Femur (tissue), 1 donor: ENCODE results near the gene MTOR.
"Not testable (repeated sequence)": the region's sequence is repeated elsewhere in the genome, so short reads cannot be mapped to it uniquely, and the experiment has no call there.

Source experiments
- DNase-seq: peaks from one replicate; pipeline ENCODE4 v3.0.0-alpha.2; 2017

Gene MTOR

DNA sequence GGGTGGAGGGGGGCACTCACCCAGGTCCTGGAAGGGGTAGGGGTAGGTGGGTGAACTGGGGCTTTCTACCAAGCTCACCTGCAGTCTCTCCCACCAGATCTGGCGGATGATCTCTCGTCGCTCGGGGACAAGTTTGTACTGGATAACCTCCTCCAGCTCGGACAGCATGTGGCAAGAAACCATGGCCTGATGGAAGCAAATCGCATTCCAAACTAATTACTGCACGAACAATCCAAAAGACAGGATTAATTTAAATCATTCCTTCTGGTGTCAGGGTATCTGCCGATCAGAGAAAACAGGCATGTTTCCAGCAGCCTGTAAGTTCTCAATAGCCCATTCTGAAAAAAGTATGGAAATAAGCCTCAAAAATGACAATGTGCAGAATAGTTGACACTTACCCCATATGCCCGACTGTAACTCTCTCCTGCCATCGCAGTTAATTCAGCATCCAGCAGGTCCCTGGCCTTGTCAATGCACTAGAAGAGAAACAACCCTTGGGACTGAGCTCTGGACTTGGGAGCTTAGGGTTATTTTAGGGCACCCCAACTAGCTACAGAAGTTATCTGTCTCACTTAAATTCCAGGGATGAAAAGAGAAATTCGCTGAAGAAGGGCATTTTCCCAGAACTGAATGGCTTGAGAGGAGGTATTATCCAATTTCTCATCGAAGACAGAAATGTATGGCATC is 117.6 kb downstream of the MTOR start:
- DNase-seq, result no peak

DNA sequence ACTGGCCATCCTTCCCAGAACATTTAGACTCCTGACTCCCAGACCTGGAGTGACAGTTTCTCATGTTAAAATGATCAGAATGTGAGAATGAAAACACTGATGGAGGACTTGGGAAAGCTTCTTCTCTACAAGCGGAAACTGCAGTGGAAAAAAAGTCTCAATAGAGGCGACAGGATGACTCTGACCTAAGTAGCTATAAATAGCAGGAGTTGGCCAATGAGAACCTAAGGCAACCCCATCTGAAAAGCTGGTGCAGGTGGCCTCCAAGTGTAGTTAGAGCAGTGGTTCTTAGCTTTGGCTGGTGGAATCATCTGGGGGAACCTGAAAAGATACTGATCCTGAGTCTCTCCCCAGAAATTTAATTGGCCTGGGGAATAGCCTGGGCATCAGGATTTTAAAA is 118.4 kb downstream of the MTOR start:
- DNase-seq, result no peak

GRCh38 chr1:11143401-11143800 is 119.0 kb downstream of the MTOR start:
- DNase-seq, result no peak

- DNase-seq, result peak; percentile 51
Observed at GRCh38 chr1:11142618-11143391, 119.5 kb downstream of the MTOR start.

DNA sequence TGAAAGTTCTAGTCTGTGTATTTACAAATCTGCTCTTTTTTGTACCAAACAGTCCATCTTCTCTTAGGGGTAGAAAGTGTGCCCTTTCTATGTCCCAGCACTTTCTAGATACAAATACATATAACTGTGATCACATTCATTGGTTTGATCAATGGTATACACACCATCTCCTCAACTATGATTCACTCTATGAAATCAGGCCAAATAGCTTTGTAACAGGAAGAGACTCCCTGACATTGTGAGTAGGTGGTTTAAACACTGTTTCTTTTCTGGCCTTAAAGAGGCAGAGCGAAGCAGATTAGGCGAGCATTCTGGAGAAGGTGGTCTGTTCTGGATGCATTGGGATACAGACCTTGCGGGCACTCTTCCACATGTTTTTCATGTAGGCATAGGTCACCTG is 123.4 kb downstream of the MTOR start:
- DNase-seq, result no peak

DNA sequence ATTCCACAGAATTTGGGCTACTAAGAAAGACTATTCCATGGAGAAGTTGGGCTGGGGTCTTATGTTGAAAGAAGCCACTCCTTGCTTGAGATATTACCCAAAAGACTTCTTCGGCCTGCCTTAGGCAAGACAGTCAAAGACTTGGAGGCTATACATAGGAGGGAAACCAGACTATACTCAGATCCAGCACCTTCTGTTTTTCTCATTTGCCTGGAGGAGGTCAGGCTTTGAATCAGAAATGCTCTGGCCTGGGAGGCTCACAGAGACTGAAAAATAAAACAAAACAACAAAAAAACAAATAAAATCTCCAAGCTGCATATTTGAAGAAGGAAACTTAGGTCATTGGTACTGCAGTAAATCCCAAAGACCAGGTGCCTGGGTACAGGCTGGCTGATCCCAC is 124.3 kb downstream of the MTOR start:
- no peak for DNase-seq

- no peak for DNase-seq
Observed at GRCh38 chr1:11134898-11135266, 127.5 kb downstream of the MTOR start.

DNA sequence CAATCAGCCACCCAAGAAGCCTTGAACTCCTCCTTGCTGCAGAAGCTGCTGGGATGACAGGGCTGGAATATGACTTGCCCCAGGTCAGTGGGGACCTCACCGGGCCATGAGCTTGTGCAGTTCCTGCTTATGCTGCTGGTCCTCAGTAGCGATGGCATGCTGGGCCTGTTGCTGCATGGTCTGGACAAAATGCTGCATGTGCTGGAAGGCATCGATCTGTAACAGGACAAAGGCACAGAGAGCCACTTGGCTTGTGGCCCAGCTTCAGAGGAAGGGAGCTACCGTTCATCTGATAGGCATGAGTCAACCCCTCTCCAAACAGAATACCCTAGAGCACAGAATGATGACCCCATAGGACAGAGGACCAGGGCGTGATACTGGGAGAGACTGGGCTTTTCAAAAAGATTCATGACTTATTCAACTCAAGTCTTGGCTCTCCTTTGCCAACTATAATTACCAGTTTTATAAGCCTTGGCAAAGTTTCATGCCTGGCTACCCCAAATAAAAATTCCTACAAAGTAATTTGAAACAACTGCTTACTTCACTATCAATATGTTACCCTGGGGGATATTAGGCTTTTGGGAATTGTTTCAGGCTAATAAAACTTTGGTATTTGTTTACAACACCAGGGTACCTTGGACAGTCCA is 128.0 kb downstream of the MTOR start:
- DNase-seq, result no peak

- no peak for DNase-seq
Observed at GRCh38 chr1:11132563-11133293, 129.6 kb downstream of the MTOR start.

DNA sequence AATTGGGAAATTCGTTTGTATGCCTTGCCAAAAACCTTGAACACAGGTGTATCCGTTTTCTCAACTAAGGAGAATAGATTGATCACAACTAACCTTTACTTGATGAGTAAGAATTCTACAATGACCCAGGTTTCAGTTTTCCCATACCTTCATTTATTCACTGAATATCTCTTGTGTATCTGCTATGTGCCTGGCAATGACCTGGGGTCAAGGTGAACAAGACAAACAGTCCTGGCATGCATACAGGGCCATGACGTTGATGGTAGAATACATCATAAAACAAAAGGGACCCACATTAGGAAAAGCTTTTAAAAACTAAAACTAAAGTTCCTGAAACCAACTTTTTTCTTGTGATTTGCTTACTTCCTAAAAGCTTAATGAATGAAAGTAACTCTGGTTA is 130.5 kb downstream of the MTOR start:
- no peak for DNase-seq

DNA sequence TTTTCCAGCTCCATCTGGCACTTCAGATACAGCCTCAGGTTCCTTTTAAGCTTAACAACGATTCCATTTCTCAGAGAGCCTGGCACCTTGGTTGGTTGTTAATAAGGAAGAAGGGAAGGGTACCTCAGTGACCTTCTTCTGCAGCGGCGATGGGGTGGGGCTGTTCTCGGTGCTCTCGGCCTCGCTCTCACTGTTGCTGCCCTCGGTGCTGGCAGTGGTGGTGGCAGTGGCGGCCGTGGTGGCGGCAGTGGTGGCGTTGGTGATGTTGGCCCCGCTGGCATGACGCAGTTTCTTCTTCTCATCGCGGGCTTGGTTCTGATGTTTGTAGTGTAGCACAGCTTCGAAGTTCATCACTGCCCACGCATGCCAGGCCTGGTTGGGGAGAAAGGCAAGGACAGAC is 131.9 kb downstream of the MTOR start:
- no peak for DNase-seq

GRCh38 chr1:11129649-11130390 is 132.5 kb downstream of the MTOR start:
- DNase-seq, result peak; percentile 44

DNA sequence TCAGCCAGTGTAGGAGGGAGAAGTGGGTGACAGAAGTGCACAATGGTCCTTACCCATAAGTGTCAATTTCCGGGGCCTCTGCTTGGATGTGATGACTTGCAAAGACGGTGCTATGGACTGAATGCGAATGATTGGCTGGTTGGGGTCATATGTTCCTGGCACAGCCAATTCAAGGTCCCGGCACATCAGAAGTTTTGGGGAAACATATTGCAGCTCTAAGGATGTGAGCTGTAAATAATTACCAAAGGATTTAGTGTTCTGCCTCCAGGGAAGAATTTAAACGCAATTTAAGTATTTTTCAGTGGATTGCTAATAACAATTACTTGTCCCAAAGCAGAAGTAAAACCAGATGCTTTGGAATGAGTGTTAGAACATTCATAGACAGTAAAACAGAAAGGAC is 135.8 kb downstream of the MTOR start:
- no peak for DNase-seq

GRCh38 chr1:11125931-11126330 is 136.4 kb downstream of the MTOR start:
- DNase-seq, result no peak

DNA sequence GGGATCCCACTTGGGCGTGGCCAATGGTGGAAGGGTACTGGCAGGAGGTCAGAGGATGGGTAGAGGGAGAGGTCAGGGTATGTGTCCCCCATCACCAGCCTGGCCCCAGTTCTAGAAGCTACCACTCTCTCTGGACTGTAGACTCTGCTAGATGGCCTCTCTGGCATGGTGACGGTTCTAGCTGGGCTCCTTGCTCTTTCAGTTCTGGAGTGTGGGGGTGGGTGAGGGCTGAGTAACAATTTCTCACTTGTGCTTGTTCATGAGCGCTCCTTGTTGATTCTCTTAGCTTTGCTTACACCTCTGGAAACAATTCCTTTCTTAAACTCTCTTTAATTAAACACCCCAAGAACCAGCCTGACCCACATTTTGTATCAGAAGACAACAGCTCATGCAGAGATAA is 137.4 kb downstream of the MTOR start:
- no peak for DNase-seq

GRCh38 chr1:11116318-11116717 is 146.0 kb downstream of the MTOR start:
- no peak for DNase-seq

- no peak for DNase-seq
Observed at GRCh38 chr1:11114966-11115365, 147.4 kb downstream of the MTOR start.

DNA sequence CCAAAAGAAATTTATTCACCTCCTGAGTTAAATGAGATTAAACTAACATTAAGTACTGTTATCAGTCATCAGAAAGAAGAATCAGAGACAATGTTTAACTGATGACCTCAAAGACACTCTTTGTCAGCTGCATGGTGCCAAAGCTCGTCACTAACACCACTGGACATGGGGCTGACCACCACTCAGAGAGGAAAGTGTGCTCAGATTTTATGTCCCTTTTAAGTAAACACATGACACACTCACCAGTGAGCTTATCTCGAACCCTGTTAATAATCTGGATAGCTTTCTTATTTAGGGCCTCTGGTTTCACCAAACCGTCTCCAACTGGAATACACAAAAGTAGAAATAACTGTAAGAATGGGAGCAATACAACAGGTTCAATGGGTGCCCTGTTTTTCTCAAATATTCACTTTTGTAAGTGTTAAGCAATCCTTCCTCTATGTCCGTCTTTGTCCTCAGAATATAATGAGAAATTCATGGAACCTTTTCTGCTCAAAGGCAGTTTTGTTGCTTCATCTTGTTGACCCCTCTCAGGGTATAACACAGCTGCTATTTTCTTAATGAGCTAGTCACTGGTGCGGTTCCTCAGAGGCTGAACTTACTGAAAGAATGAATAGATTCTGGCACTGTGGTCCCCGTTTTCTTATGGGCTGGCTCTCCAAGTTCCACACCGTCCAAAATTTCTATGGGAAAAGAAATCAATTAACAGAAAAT is 153.1 kb downstream of the MTOR start:
- no peak for DNase-seq

DNA sequence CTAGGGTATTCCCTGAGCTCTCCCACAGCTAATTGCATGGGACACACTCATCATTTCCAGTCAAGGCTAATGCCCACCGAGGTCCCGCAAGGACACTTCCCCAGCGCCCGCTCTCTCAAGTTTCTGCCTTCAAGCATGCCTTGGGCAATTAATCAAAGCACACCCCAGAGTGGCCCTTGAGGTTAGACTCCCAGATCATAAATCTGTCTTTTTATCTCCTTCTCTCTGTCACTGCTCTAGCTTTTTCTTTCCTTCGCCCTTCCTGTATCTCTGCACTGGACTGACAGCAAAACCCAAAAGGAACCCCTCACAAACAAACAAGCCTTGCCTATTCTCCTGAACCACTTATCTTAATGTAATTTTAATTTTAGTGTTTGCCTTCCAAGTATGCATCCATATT is 154.8 kb downstream of the MTOR start:
- no peak for DNase-seq

DNA sequence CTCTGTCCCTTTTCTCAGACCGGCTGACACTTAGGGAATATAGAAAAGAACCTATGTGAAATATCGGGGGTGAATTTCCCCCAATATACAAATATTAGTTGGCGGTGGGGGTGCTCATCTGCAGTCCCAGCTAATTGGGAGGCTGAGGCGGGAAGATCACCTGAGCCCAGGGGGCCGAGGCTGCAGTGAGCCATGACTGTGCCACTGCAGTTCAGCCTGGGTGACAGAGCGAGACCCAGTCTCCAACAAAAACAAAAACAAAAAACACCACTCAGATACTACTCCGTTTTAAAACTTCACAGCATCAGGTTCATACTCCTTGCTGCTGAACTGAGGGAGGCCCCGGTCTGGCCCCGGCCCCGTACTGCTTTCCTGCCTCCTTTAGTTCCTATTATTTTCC is 156.8 kb downstream of the MTOR start:
- DNase-seq, result no peak

DNA sequence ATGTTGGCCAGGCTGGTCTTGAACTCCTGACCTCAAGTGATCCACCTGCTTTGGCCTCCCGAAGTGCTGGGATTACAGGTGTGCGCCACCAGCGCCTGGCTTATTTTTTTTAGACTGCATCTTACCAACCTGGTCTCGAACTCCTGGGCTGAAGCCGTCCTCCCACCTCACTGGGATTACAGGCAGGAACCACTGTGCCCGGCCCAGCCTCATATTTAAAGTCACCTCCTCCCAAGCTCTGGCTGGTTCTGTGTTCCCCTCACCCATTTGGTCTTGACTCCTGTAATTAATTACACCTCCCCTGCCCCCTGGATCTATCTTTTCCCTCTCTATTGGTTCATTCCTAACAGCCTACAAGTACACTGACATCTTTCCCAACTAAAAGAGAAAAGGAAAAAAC is 161.0 kb downstream of the MTOR start:
- DNase-seq, result no peak

GRCh38 chr1:11100806-11101205 is 161.5 kb downstream of the MTOR start:
- DNase-seq, result not testable (repeated sequence)
